GM10266 (cell line): ENCODE data around the gene SLC25A22.

ENCODE experiments used
- DNase-seq: peaks from one replicate; pipeline ENCODE4 v3.0.0; 2012; ENCODE audit errors: extremely low spot score
- CTCF ChIP-seq: IDR thresholded peaks from 2 replicates; pipeline ENCODE4 v1.5.1; 2012; ENCODE audit warnings: mild to moderate bottlenecking, low read depth; ENCODE audit not compliant: control insufficient read depth, insufficient read depth; ENCODE audit errors: missing control alignments

Gene SLC25A22

GRCh38 chr11:803467-803742 lies 5.3 kb upstream of the SLC25A22 start:
- no peak for DNase-seq
- TF ChIP-seq CTCF, result no peak

GRCh38 chr11:802693-803466 lies 4.8 kb upstream of the SLC25A22 start:
- TF ChIP-seq CTCF, result no peak
- no peak for DNase-seq

GRCh38 chr11:802018-802617 lies 4.0 kb upstream of the SLC25A22 start:
- DNase-seq, result no peak
- TF ChIP-seq CTCF, result no peak

DNA sequence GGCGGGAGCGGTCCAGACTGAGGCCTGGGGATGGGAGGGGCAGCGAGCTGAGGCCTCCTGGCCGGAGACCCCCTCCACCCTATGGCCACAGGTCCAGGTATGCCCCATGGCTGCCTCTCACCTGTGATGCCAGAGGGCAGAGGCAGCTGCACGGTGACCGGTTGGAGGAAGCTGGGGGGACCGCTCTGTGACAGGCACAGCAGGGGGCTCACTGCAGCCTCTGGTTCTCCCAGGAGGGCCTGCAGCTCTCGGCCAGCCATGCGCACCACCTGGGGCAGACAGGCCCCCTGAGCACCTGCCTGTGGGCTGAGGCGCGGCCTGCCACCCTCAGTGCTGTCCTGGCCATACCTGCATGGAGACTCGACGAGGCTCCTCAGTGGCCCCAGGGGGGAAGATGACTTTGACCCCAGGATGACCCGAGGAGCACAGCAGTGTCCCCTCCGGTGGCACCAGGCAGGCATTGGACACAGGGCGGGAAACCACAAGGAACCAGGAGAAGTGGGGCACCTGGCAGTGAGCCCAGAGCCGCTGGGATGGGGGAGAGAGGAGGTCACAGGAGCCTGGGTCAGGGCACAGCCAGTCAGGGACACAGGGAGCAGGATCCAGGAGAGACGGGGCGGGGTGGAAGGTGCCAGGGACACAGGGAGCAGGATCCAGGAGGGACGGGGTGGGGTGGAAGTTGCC lies 3.2 kb upstream of the SLC25A22 start:
- TF ChIP-seq CTCF, result no peak
- no peak for DNase-seq

GRCh38 chr11:800473-800872 lies 2.4 kb upstream of the SLC25A22 start:
- DNase-seq, result no peak
- no peak for TF ChIP-seq CTCF

- no peak for TF ChIP-seq CTCF
- no peak for DNase-seq
These were observed 1.7 kb upstream of the SLC25A22 start for GRCh38 chr11:799641-800316.
